AG09319 (cell line): ENCODE data around the gene CEP131.

Source experiments
- DNase-seq: peaks from one replicate; pipeline ENCODE4 v3.0.0-alpha.2; 2010; ENCODE audit warnings: low read depth; ENCODE audit errors: extremely low read depth
- CTCF ChIP-seq: IDR thresholded peaks from 2 replicates; pipeline ENCODE4 v1.5.1; 2011; ENCODE audit warnings: low read depth, mild to moderate bottlenecking, inconsistent platforms, low read length, moderate library complexity

CEP131 gene

DNA sequence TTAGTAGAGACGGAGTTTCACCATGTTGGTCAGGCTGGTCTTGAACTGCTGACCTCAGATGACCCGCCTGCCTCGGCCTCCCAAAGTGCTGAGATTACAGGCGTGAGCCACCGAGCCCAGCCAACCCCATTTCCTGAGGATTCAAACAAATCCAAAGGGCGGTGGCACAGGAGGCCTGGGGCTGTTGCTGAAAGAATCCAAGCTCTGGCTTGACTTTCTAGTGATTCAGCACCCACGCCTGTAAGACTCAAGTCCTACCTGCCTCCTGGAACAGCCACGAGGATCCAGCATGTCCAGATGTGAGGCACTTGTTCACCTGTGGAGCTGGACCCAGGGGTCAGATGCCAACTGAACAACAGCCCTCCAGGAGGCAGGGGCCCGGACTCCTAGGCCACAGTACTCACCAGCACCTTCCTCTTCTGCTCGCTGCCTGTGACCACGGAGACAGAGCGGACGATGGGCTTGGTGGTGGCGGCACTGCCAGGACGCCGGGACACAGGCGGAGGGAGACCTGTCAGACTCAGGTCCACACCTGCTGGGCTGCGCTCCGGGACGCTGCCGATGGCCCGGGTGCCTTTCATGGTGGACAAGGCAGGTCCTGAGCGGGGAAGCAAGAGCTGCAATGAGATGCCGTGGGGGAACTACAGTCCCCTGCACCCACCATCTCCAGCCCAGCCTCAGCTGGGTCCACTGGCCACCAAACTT lies 3.1 kb downstream of the CEP131 start:
- no peak for TF ChIP-seq CTCF
- no peak for DNase-seq

GRCh38 chr17:81218991-81219390 lies 3.8 kb downstream of the CEP131 start:
- DNase-seq, result no peak
- TF ChIP-seq CTCF, result no peak

DNA sequence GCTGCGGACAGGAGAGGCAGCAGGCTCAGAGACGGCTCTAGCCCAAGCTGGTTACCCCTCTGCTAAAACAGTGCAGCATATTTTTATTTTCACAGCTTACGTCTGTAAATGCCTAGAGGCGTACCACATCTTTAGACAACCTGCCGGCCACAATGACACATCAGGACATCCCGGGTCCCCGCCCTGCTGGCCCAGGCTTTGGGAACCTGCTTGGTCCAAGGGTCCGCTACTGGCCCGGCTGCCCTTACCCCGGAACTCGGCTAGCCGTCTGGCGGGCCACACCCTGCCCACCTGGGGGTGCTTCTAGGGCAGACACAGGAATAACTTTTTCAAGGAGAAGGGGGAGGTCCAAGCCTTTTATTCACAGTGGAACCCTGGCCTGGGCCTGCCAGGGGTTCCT lies 4.3 kb downstream of the CEP131 start:
- DNase-seq, result no peak

GRCh38 chr17:81217491-81217890 lies 5.3 kb downstream of the CEP131 start:
- no peak for TF ChIP-seq CTCF
- no peak for DNase-seq

More for the DNA sequence above, 4.3 kb downstream of the CEP131 start:
- no peak for TF ChIP-seq CTCF

DNA sequence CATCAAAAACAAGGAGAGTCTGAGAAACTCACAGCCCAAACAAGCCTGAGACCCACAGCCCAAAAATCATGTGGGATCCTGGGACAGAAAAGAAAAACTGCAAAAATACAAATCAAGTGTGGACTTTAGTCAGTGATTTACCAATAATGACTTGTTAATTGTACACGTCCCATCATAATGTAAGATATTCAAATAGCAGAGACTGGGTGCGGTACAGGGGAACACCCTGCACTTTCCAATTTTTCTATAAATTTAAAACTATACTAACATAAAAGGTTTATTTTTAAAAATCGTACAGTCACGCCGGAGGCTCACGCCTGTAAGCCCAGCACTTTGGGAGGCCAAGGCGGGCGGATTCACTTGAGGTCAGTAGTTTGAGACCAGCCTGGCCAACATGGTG lies 8.8 kb downstream of the CEP131 start:
- no peak for DNase-seq
- TF ChIP-seq CTCF, result no peak

- TF ChIP-seq CTCF, result no peak
- no peak for DNase-seq
Measured at GRCh38 chr17:81212365-81212764, 10.4 kb downstream of the CEP131 start.

- no peak for DNase-seq
- no peak for TF ChIP-seq CTCF
Measured at GRCh38 chr17:81210868-81211267, 11.9 kb downstream of the CEP131 start.
